Measurements from ENCODE around the gene TOB1. TPM values are rescaled to one million over a fixed set of nuclear protein-coding genes. Genes with fewer than 3 reads are reported as not detected.
A peak's percentile ranks its signal among the peaks of the same experiment; 100 is the strongest.

Gene TOB1
- total and polyA plus RNA-seq, 9 of the 15 experiments (the other 6 are each of a cell fraction or from before 2014, with no cell fraction given): 4.8 to 63.7 (median 13.2) TPM

DNA sequence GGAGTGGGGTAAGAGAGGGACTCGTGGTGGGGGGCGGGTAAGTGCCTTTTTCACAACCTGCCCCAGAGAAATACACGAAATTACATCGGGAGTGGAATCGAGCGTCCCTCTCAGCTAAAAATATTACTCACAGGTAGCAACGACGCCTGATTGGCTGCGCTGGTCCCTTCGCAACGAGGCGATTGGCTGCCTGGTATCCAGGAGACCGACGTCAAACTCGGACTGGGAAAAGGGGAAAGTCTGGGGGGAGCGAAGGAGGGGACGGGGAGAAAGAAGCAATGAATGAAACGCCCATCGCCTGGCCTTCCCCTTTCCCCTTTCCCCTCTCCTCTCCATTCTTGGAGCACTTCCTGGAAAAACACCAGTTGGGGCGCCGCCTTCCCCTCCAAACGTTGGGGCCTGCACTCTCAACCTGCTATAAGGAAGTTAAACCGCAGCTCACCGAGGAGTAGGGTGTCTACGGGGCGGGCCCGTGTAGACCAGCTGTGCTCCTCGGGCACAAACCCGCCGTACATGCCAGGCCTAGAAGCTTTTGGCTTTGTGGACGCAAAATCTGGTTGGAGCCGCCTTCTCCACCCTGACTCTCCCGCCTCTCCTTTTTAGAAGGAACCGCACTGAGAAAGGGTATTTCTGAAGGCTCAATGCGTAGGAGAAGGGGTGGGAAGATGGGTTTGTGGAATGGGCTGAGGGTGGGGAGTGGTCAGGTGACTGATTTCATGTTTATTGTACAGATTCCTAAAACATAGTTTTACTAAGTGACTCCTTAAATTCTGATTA is 1.4 kb upstream of the TOB1 start (continued):
- no peak for TF ChIP-seq JUN (IDR thresholded peaks at IDR 0.05; ENCODE audit: borderline replicate concordance, low read depth, low read length)
- no peak; the same call in 1 of the 2 replicates for TF ChIP-seq JUN (CRISPR knock-in tag; IDR thresholded peaks at IDR 0.05; ENCODE audit: borderline replicate concordance)
- TF ChIP-seq PURB (CRISPR knock-in tag; IDR thresholded peaks at IDR 0.05; ENCODE audit: low read depth): no peak
- TF ChIP-seq ZNF354B (CRISPR knock-in tag; IDR thresholded peaks at IDR 0.05): no peak
- peak; percentile 33 for TF ChIP-seq TAF9B (IDR thresholded peaks at IDR 0.05; ENCODE audit: partially characterized antibody)
- no peak for TF ChIP-seq BRD9 (IDR thresholded peaks at IDR 0.05; ENCODE audit: low read depth, partially characterized antibody)
- no peak for TF ChIP-seq ZNF384 (IDR thresholded peaks at IDR 0.05; ENCODE audit: low read depth, low read length)
- no peak for TF ChIP-seq HOMEZ (CRISPR knock-in tag; IDR thresholded peaks at IDR 0.05)
- TF ChIP-seq ZNF347 (CRISPR knock-in tag; IDR thresholded peaks at IDR 0.05; ENCODE audit: low read depth): no peak
- TF ChIP-seq, protein P1, sequence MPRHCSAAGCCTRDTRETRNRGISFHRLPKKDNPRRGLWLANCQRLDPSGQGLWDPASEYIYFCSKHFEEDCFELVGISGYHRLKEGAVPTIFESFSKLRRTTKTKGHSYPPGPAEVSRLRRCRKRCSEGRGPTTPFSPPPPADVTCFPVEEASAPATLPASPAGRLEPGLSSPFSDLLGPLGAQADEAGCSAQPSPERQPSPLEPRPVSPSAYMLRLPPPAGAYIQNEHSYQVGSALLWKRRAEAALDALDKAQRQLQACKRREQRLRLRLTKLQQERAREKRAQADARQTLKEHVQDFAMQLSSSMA (CRISPR knock-in tag; IDR thresholded peaks at IDR 0.05): no peak
- TF ChIP-seq JUNB (CRISPR knock-in tag; conservative IDR thresholded peaks at IDR 0.05): no peak
- no peak for TF ChIP-seq MCM5 (IDR thresholded peaks at IDR 0.05; ENCODE audit: low read depth)
- TF ChIP-seq GMEB1 (CRISPR knock-in tag; IDR thresholded peaks at IDR 0.05): no peak
- TF ChIP-seq ZFX (CRISPR knock-in tag; IDR thresholded peaks at IDR 0.05): peak; percentile 74
- no peak for TF ChIP-seq PHB2 (IDR thresholded peaks at IDR 0.05; ENCODE audit: low read depth)
- no peak for TF ChIP-seq ZNF444 (CRISPR knock-in tag; IDR thresholded peaks at IDR 0.05)
- TF ChIP-seq RFX7 (CRISPR knock-in tag; IDR thresholded peaks at IDR 0.05): no peak
- no peak for TF ChIP-seq TFAM (CRISPR knock-in tag; conservative IDR thresholded peaks at IDR 0.05)
- no peak; the same call in 1 of the 2 replicates for TF ChIP-seq POLR2A (conservative IDR thresholded peaks at IDR 0.05)
- TF ChIP-seq PTBP1 (IDR thresholded peaks at IDR 0.05; ENCODE audit: low read depth, low read length): no peak
- TF ChIP-seq, protein P2, sequence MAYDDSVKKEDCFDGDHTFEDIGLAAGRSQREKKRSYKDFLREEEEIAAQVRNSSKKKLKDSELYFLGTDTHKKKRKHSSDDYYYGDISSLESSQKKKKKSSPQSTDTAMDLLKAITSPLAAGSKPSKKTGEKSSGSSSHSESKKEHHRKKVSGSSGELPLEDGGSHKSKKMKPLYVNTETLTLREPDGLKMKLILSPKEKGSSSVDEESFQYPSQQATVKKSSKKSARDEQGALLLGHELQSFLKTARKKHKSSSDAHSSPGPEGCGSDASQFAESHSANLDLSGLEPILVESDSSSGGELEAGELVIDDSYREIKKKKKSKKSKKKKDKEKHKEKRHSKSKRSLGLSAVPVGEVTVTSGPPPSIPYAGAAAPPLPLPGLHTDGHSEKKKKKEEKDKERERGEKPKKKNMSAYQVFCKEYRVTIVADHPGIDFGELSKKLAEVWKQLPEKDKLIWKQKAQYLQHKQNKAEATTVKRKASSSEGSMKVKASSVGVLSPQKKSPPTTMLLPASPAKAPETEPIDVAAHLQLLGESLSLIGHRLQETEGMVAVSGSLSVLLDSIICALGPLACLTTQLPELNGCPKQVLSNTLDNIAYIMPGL (CRISPR knock-in tag; IDR thresholded peaks at IDR 0.05): no peak
- TF ChIP-seq CCAR2 (IDR thresholded peaks at IDR 0.05; ENCODE audit: low read depth, low read length): no peak
- no peak for TF ChIP-seq SMAD3 (CRISPR knock-in tag; conservative IDR thresholded peaks at IDR 0.05)
- TF ChIP-seq ZNF324 (CRISPR knock-in tag; IDR thresholded peaks at IDR 0.05): no peak
- TF ChIP-seq FOXJ3 (CRISPR knock-in tag; IDR thresholded peaks at IDR 0.05): no peak; the same call in 1 of the 2 replicates
- TF ChIP-seq GTF2A2 (tag; IDR thresholded peaks at IDR 0.05): no peak

Data from K562 (cell line).